ENCODE results near the gene KCNIP1. TPM values are rescaled to one million over a fixed set of nuclear protein-coding genes. Genes with fewer than 3 reads are reported as not detected.

The KCNIP1 gene
- total and polyA plus RNA-seq, 2 of the 13 experiments (the other 11 are each of a cell fraction or from before 2014, with no cell fraction given), result not detected

DNA sequence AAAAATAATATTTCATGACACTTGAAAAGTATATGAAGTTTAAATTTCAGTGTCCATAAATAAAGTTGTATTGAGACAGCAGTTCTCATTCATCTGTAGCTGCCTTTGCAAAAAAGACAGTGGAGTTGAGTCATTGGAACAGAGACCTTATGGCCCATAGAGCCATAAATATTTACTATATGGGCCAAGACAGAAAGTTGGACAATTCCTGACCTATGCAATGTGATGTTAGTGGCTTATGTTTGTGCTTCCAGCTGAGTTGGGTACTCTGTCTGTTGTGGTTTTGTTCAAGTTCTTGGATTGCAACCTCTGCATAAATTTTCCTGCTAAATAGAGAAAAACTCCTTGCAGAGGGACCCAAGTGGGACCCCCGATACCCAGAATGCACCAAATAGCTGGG, 69.8 kb downstream of the KCNIP1 start (continued):
- TF ChIP-seq, protein P1, sequence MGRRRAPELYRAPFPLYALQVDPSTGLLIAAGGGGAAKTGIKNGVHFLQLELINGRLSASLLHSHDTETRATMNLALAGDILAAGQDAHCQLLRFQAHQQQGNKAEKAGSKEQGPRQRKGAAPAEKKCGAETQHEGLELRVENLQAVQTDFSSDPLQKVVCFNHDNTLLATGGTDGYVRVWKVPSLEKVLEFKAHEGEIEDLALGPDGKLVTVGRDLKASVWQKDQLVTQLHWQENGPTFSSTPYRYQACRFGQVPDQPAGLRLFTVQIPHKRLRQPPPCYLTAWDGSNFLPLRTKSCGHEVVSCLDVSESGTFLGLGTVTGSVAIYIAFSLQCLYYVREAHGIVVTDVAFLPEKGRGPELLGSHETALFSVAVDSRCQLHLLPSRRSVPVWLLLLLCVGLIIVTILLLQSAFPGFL (CRISPR knock-in tag; IDR thresholded peaks at IDR 0.05), result no peak
- TF ChIP-seq ARID2 (CRISPR knock-in tag; IDR thresholded peaks at IDR 0.05; ENCODE audit: borderline replicate concordance) (no peak), ZNF337 (CRISPR knock-in tag; IDR thresholded peaks at IDR 0.05; ENCODE audit: borderline replicate concordance, low read depth) (no peak), ATF7 (IDR thresholded peaks at IDR 0.05) (no peak), ATF7 (CRISPR knock-in tag; IDR thresholded peaks at IDR 0.05) (no peak)
- TF ChIP-seq, protein P2, sequence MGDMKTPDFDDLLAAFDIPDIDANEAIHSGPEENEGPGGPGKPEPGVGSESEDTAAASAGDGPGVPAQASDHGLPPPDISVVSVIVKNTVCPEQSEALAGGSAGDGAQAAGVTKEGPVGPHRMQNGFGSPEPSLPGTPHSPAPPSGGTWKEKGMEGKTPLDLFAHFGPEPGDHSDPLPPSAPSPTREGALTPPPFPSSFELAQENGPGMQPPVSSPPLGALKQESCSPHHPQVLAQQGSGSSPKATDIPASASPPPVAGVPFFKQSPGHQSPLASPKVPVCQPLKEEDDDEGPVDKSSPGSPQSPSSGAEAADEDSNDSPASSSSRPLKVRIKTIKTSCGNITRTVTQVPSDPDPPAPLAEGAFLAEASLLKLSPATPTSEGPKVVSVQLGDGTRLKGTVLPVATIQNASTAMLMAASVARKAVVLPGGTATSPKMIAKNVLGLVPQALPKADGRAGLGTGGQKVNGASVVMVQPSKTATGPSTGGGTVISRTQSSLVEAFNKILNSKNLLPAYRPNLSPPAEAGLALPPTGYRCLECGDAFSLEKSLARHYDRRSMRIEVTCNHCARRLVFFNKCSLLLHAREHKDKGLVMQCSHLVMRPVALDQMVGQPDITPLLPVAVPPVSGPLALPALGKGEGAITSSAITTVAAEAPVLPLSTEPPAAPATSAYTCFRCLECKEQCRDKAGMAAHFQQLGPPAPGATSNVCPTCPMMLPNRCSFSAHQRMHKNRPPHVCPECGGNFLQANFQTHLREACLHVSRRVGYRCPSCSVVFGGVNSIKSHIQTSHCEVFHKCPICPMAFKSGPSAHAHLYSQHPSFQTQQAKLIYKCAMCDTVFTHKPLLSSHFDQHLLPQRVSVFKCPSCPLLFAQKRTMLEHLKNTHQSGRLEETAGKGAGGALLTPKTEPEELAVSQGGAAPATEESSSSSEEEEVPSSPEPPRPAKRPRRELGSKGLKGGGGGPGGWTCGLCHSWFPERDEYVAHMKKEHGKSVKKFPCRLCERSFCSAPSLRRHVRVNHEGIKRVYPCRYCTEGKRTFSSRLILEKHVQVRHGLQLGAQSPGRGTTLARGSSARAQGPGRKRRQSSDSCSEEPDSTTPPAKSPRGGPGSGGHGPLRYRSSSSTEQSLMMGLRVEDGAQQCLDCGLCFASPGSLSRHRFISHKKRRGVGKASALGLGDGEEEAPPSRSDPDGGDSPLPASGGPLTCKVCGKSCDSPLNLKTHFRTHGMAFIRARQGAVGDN (CRISPR knock-in tag; IDR thresholded peaks at IDR 0.05), result no peak

Measured in HepG2 (cell line).